Keratinocyte (primary cell): ENCODE results near the gene DDX31. TPM values are rescaled to one million over a fixed set of nuclear protein-coding genes. Genes with fewer than 3 reads are reported as not detected.

ENCODE experiments used
- DNase-seq: peaks from one replicate; pipeline ENCODE4 v3.0.0-alpha.2; 2011; ENCODE audit warnings: low read depth, missing footprints, low spot score
- FAIRE-seq: peaks from 2 replicates; lab custom pipeline; 2011; peaks lifted over from hg19 to GRCh38; lab: Jason Lieb, UNC
- H2AFZ ChIP-seq: 2 replicates; pipeline ENCODE4 v1.6.0; 2012; ENCODE audit warnings: low read length, control low read depth, inconsistent platforms; ENCODE audit not compliant: control insufficient read depth
- H3K27ac ChIP-seq: 2 replicates; pipeline ENCODE4 v1.5.1; 2011; ENCODE audit warnings: low read length; ENCODE audit not compliant: control insufficient read depth, insufficient read depth
- H3K27me3 ChIP-seq: 3 replicates; pipeline ENCODE4 v1.6.0; 2011; ENCODE audit warnings: low read length; ENCODE audit not compliant: control insufficient read depth, insufficient read depth; ENCODE audit errors: extremely low read depth
- H3K36me3 ChIP-seq, 2 experiments: 2 replicates in 1 of 2; 3 replicates in 1 of 2; pipeline ENCODE4 v1.5.1; 2011; ENCODE audit warnings: low read length in 2 of 2, mild to moderate bottlenecking in 1 of 2; ENCODE audit not compliant: control insufficient read depth in 2 of 2, insufficient read depth in 2 of 2; ENCODE audit errors: extremely low read depth in 1 of 2
- H3K4me1 ChIP-seq: 3 replicates; pipeline ENCODE4 v1.5.1; 2011; ENCODE audit warnings: low read length; ENCODE audit not compliant: control insufficient read depth, insufficient read depth; ENCODE audit errors: extremely low read depth
- H3K4me2 ChIP-seq: 3 replicates; pipeline ENCODE4 v1.6.0; 2011; ENCODE audit warnings: low read depth, low read length; ENCODE audit not compliant: control insufficient read depth, insufficient read depth; ENCODE audit errors: extremely low read depth
- H3K4me3 ChIP-seq, 3 experiments: fragments of 200-600 bp in 1 of 3; sonication (generic) in 1 of 3; 2 replicates in 2 of 3; 3 replicates in 1 of 3; pipeline ENCODE4 v1.5.1; 2011 to 2016; ENCODE audit warnings: low read length in 3 of 3, mild to moderate bottlenecking in 3 of 3, control low read depth in 2 of 3, inconsistent platforms in 1 of 3, low read depth in 1 of 3, mixed read lengths in 1 of 3, mixed run types in 1 of 3, moderate library complexity in 1 of 3; ENCODE audit not compliant: control insufficient read depth in 2 of 3, insufficient read depth in 2 of 3; ENCODE audit errors: extremely low read depth in 1 of 3
- H3K79me2 ChIP-seq: 2 replicates; pipeline ENCODE4 v1.6.0; 2012; ENCODE audit warnings: low read length; ENCODE audit not compliant: control insufficient read depth, insufficient read depth
- H3K9ac ChIP-seq: 3 replicates; pipeline ENCODE4 v1.6.0; 2011; ENCODE audit warnings: low read length; ENCODE audit not compliant: control insufficient read depth, insufficient read depth; ENCODE audit errors: extremely low read depth
- H3K9me1 ChIP-seq: 3 replicates; pipeline ENCODE4 v1.6.0; 2011; ENCODE audit warnings: low read length; ENCODE audit not compliant: control insufficient read depth, insufficient read depth; ENCODE audit errors: extremely low read depth
- H3K9me3 ChIP-seq: 2 replicates; pipeline ENCODE4 v1.5.1; 2012; ENCODE audit warnings: low read depth, low read length; ENCODE audit not compliant: control insufficient read depth
- H4K20me1 ChIP-seq: 3 replicates; pipeline ENCODE4 v1.6.0; 2011; ENCODE audit warnings: low read length; ENCODE audit not compliant: control insufficient read depth, insufficient read depth; ENCODE audit errors: extremely low read depth
- EZH2 ChIP-seq: IDR thresholded peaks from one replicate; pipeline ENCODE4 v1.6.1; 2012; ENCODE audit warnings: inconsistent platforms, mild to moderate bottlenecking, low read length, moderate library complexity
- dilution Hi-C: fragments of 300-500 bp; cut with MboI; formaldehyde crosslinking; loops from one replicate; pipeline ENCODE4 v1.7.0; 2020; ENCODE audit warnings: low sequenced_read_pairs; ENCODE audit not compliant: extremely low pct_ligation_motif_present
- polyA plus RNA-seq, 5 experiments: library from polyadenylated mRNA; depleted of rRNA in 3 of 5; stranded (reverse) in 3 of 5; stranded (forward) in 1 of 5; unstranded in 1 of 5; fragments of >200 nt; gene quantifications; 1 replicate in 1 of 5; 2 replicates in 3 of 5; 3 replicates in 1 of 5; pipeline versions ENCODE4 v1.2.1 to v1.2.3, GENCODE V29; 2011 to 2012; ENCODE audit warnings: missing spikeins in 2 of 5, low read depth in 1 of 5, low replicate concordance in 1 of 5
- TF ChIP-seq, protein P1 (sequence below), 3 experiments: IDR thresholded peaks in 1 of 3; conservative IDR thresholded peaks in 1 of 3; optimal IDR thresholded peaks in 1 of 3; 2 replicates in 2 of 3; 3 replicates in 1 of 3; pipeline versions ENCODE3 to v1.5.1; 2011; ENCODE audit warnings: low read length in 3 of 3, mild to moderate bottlenecking in 3 of 3, moderate library complexity in 2 of 3, control low read depth in 1 of 3, inconsistent platforms in 1 of 3; ENCODE audit not compliant: insufficient read depth in 2 of 3; ENCODE audit errors: extremely low read depth in 1 of 3

The DDX31 gene
- polyA plus RNA-seq, 1 donor (not counting 4 experiments of a cell fraction or from before 2014, with no cell fraction given), result 21.0 TPM

DNA sequence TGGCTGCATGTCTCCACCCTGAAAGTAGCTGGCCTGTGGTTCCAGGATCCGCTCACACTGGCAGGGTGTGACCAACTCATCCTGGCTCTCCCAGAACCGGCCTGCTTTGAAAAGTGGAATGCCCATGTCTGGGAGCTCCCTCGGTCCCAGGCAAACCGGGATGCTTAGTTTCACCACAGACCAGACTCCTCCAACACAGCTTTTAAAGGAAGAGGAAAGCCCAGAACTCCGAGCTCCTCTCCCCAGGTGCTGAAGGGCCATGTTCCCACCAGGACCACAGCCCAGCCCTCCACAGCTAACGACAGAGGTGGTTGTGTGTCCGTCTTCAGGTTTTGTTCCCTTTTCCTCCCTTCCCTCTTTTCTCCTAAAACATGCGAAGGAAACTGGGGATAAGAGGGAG lies 38.5 kb upstream of the DDX31 start:
- Histone ChIP-seq H3K4me2 (no peak overlapping the region), H3K36me3 (no peaks in the 10 kb centered on the region), H2AFZ (no peak overlapping the region), H3K79me2 (no peaks in the 10 kb centered on the region), H3K9ac (no peak overlapping the region), H3K4me3 (no peak overlapping the region), H3K27me3 (no peaks in the 10 kb centered on the region), H3K27ac (no peak overlapping the region), H3K9me3 (no peaks in the 10 kb centered on the region), H3K9me1 (no peaks in the 10 kb centered on the region), H4K20me1 (no peaks in the 10 kb centered on the region), H3K4me1 (no peaks in the 10 kb centered on the region)
- DNase-seq, result no peak
- TF ChIP-seq EZH2, result no peak
- TF ChIP-seq, protein P1, sequence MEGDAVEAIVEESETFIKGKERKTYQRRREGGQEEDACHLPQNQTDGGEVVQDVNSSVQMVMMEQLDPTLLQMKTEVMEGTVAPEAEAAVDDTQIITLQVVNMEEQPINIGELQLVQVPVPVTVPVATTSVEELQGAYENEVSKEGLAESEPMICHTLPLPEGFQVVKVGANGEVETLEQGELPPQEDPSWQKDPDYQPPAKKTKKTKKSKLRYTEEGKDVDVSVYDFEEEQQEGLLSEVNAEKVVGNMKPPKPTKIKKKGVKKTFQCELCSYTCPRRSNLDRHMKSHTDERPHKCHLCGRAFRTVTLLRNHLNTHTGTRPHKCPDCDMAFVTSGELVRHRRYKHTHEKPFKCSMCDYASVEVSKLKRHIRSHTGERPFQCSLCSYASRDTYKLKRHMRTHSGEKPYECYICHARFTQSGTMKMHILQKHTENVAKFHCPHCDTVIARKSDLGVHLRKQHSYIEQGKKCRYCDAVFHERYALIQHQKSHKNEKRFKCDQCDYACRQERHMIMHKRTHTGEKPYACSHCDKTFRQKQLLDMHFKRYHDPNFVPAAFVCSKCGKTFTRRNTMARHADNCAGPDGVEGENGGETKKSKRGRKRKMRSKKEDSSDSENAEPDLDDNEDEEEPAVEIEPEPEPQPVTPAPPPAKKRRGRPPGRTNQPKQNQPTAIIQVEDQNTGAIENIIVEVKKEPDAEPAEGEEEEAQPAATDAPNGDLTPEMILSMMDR (optimal IDR thresholded peaks at IDR 0.05 in 1 of 3, IDR thresholded peaks at IDR 0.05 in 1 of 3, conservative IDR thresholded peaks at IDR 0.05 in 1 of 3; ENCODE audit: extremely low read depth in 1 of 3, insufficient read depth in 2 of 3, low read length in 3 of 3), result no peak
- no peak for FAIRE-seq
- dilution Hi-C loops, result no loop called here

DNA sequence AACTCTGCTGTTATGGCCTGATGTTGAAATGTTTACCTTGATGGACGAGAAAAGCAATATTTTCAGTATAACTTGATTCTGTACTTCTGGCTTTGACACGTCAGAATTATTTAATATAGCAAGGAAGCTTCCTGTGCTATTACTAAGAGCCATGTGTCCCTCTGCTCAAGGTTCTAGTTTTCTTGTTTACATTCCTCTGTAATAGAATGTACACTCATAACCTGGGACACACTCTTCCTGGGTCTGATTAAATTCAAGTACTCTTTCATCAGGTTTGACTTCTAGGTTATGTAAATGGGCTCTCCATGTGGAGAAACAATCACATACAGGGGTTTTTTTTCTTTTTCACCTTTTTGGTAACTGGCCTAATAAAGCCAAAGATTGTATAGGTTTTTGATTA lies 33.6 kb upstream of the DDX31 start:
- H3K4me3 ChIP-seq, result no peak overlapping the region
- no peaks in the 10 kb centered on the region for H3K27me3 ChIP-seq
- H3K9me1 ChIP-seq, result no peaks in the 10 kb centered on the region
- H3K9me3 ChIP-seq, result no peaks in the 10 kb centered on the region
- dilution Hi-C loops, result no loop called here
- H3K9ac ChIP-seq, result no peak overlapping the region
- no peaks in the 10 kb centered on the region for H3K36me3 ChIP-seq
- H3K4me2 ChIP-seq, result no peak overlapping the region
- no peaks in the 10 kb centered on the region for H3K4me1 ChIP-seq
- no peak for DNase-seq
- no peaks in the 10 kb centered on the region for H4K20me1 ChIP-seq
- H2AFZ ChIP-seq, result no peak overlapping the region
- no peaks in the 10 kb centered on the region for H3K79me2 ChIP-seq
- H3K27ac ChIP-seq, result no peak overlapping the region
- no peak for TF ChIP-seq EZH2
- TF ChIP-seq, protein P1 (optimal IDR thresholded peaks at IDR 0.05 in 1 of 3, IDR thresholded peaks at IDR 0.05 in 1 of 3, conservative IDR thresholded peaks at IDR 0.05 in 1 of 3; ENCODE audit: extremely low read depth in 1 of 3, insufficient read depth in 2 of 3, low read length in 3 of 3), result no peak
- no peak for FAIRE-seq
